ENCODE results near the gene GALNS. TPM values are rescaled to one million over a fixed set of nuclear protein-coding genes. Genes with fewer than 3 reads are reported as not detected.

GALNS gene
- total and polyA plus RNA-seq, 2 of the 13 experiments (the other 11 are each of a cell fraction or from before 2014, with no cell fraction given): 9.2 to 9.8 TPM

DNA sequence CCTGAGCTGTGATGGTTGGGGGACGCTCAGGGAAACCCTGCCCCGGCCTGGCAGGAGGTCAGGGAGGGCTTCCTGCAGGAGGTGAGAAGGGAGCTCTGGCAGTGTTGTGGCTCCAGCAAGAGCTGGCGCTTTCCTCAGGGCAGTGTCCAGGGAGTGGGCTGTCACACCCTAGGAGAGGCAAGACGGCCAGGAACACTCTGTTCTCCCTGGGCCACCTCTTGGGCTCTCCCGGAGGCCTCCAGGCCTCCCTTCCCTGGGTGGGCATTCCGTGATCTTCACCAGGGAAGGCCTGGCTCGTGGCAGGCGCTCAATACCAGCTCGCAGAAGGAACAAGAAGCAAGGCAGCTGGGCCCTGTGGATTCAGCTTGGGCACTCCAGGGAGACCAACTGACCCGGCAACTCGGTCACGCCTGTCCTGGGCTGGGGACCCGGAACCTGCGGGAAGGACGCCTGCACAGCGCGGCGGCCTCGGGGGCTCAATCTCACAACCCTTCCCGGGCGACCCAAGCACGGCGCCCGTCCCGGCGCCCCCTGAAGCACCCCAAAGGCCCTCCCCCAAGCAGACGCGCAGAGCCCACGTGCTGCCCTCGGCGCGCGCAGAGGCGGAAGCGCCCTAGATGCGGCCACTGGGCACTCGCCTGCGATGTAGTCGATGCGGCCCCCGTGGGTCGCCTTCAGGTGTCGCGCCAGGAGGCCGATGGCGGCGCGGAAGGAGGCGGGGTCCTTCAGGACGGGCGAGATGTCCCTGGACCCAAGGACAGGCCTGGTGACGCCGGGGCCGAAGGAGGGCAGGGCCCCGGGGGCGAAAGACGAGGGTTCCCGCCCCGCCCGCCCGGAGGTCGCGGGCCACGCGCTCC lies 45.6 kb downstream of the GALNS start (continued):
- TF ChIP-seq, protein P1, sequence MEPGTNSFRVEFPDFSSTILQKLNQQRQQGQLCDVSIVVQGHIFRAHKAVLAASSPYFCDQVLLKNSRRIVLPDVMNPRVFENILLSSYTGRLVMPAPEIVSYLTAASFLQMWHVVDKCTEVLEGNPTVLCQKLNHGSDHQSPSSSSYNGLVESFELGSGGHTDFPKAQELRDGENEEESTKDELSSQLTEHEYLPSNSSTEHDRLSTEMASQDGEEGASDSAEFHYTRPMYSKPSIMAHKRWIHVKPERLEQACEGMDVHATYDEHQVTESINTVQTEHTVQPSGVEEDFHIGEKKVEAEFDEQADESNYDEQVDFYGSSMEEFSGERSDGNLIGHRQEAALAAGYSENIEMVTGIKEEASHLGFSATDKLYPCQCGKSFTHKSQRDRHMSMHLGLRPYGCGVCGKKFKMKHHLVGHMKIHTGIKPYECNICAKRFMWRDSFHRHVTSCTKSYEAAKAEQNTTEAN (CRISPR knock-in tag; conservative IDR thresholded peaks at IDR 0.05): no peak; the same call in 1 of the 2 replicates
- TF ChIP-seq ZNF12 (CRISPR knock-in tag; IDR thresholded peaks at IDR 0.05) (0 out of 2 replicates have a peak, but pooled peaks have one; percentile 49), SRSF4 (IDR thresholded peaks at IDR 0.05; ENCODE audit: low read depth, low read length, poor library complexity, severe bottlenecking) (no peak), KLF12 (CRISPR knock-in tag; IDR thresholded peaks at IDR 0.05; ENCODE audit: borderline replicate concordance) (peak; percentile 49; the same call in 1 of the 2 replicates), PAWR (CRISPR knock-in tag; IDR thresholded peaks at IDR 0.05; ENCODE audit: borderline replicate concordance) (no peak), ZZZ3 (CRISPR knock-in tag; IDR thresholded peaks at IDR 0.05; ENCODE audit: borderline replicate concordance) (no peak; the same call in 1 of the 2 replicates), ZNF468 (CRISPR knock-in tag; IDR thresholded peaks at IDR 0.05) (no peak), SMAD9 (CRISPR knock-in tag; IDR thresholded peaks at IDR 0.05) (peak; percentile 60; the same call in 1 of the 2 replicates), SSRP1 (CRISPR knock-in tag; IDR thresholded peaks at IDR 0.05) (no peak; the same call in 1 of the 2 replicates), FOXO1 (CRISPR knock-in tag; IDR thresholded peaks at IDR 0.05) (peak; percentile 7; the same call in 1 of the 2 replicates), ZNF224 (CRISPR knock-in tag; IDR thresholded peaks at IDR 0.05) (peak; percentile 38; the same call in 1 of the 2 replicates), ZNF263 (CRISPR knock-in tag; IDR thresholded peaks at IDR 0.05) (peak; percentile 16; the same call in 1 of the 2 replicates), SNAPC4 (CRISPR knock-in tag; IDR thresholded peaks at IDR 0.05) (peak; percentile 45; the same call in 1 of the 2 replicates), BORCS8-MEF2B (CRISPR knock-in tag; IDR thresholded peaks at IDR 0.05) (peak; percentile 95), NR0B2 (CRISPR knock-in tag; IDR thresholded peaks at IDR 0.05) (peak; percentile 95), FOXA1 (IDR thresholded peaks at IDR 0.05) (no peak), FOXA1 (CRISPR knock-in tag; IDR thresholded peaks at IDR 0.05) (no peak), KAT2B (IDR thresholded peaks at IDR 0.05; ENCODE audit: borderline replicate concordance, low read depth, low read length) (no peak), ZNF430 (CRISPR knock-in tag; IDR thresholded peaks at IDR 0.05) (no peak), FOXP1 (IDR thresholded peaks at IDR 0.05) (no peak), FOXP1 (CRISPR knock-in tag; IDR thresholded peaks at IDR 0.05) (no peak), SAP130 (CRISPR knock-in tag; IDR thresholded peaks at IDR 0.05; ENCODE audit: low read depth) (peak; percentile 95)
